ENCODE results near the gene LAX1. TPM values are rescaled to one million over a fixed set of nuclear protein-coding genes. Genes with fewer than 3 reads are reported as not detected.

The LAX1 gene
- total RNA-seq, 1 experiment from 2014 or later: not detected

DNA sequence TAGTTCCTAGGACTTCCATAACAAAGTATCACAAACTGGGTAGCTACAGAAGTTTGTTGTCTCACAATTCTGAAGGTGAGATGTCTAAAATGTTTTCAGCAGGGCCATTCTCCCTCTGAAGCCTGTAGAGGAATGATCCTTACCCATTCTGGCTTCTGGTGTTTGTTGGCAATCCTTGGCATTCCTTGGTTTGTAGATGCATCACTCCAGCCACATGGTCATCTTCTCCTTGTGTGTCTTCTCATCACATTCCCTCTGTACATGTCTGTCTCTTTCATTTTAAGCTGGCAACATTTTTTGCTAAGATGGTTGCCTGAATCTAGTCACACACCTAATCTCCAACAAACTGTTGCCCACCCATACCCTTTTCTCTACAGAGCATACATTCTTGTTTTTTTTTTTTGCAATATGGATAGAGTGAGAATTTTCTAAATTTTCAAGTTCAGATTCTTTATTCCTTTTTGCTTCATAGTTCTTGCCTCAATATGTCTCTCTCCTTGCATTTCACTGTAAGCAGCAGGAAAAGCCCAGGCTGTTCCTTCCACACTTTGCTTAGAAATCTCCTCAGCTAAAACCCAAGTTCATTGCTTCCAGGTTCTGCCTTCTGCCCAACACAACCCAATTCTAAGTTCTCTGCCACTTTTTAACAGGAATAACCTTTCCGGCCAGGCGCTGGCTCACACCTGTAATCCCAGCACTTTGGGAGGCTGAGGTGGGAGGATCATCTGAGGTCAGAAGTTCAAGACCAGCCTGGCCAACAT lies 48.8 kb downstream of the LAX1 start:
- no peak for DNase-seq (ENCODE audit: low read depth)

DNA sequence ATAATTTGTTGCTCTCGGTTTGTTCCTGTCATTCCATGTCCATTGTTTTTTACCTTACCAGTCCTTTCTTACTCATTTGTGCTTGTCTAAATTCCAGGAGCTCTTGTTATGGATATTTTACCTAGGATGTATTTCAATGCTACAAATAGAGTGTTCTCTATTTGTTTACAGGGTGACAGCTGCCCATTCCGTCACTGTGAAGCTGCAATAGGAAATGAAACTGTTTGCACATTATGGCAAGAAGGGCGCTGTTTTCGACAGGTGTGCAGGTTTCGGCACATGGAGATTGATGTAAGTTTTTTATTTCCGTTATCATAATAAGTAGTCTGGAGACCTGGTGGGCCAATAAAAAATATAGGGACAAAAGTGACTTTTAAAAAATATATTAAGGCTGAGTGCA lies 53.4 kb downstream of the LAX1 start:
- DNase-seq (ENCODE audit: low read depth): no peak

DNA sequence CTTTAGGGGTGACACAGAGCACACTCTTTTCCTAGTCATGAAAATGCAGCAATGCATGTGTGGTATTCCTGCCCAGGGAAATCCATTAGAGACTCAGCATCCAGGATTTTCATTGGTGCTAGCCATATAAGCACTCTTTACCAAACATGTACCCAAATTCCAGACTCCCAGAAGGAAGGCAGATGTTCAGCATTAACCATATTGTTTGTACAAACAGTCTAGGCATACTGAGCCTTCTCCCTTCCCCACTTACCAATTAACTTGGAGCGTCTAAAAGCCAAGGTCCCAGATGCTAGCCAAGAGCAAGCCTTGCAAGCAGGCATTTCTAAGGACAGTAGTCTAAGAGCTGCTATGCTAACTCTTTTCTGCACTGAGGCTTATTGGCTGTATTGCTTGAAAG lies 58.3 kb downstream of the LAX1 start:
- no peak for DNase-seq (ENCODE audit: low read depth)

Other genes starting within 250 kb of the LAX1 start
- gene ATP2B4, start 138.4 kb upstream of the LAX1 start, total RNA-seq (2014; rRNA removed; shearing (Covaris generic)): 55.2 and 85.4 TPM in 2 replicates
- 6.4 and 7.4 TPM in 2 replicates for gene ZBED6, start 30.4 kb downstream of the LAX1 start, total RNA-seq (2014; rRNA removed; shearing (Covaris generic))
- gene ZC3H11A, start 30.4 kb downstream of the LAX1 start, total RNA-seq (2014; rRNA removed; shearing (Covaris generic)): 81.1 and 108 TPM in 2 replicates
- gene SNRPE, start 96.4 kb downstream of the LAX1 start, total RNA-seq (2014; rRNA removed; shearing (Covaris generic)): 166 and 272 TPM in 2 replicates

All from M059J (cell line).